ENCODE results near the gene HNF1B.
A peak's percentile ranks its signal among the peaks of the same experiment; 100 is the strongest.

DNA sequence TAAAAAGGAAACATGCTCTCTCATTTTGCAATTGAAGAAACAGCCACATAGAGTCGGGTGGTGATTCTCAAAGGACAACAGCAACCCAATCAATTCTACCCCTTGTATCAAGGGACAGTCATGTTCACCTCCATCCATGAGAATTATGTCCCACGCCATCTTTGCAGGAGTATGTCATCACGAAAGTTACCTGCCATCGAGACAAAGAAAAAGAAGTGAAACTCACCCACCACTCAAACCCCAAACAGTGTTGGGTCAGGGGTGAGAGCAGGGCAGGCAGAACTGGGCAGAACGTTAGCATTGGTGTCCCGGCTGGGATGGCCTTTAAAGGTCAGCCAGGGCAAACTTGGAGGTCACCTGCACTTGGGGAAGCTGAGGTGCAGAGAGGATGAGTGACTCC lies 24.2 kb upstream of the HNF1B start:
- TF ChIP-seq TAF1 (IDR thresholded peaks at IDR 0.05; ENCODE audit: low read depth, low read length) (no peak), POLR2A (IDR thresholded peaks at IDR 0.05; ENCODE audit: low read depth, low read length) (no peak), POLR2AphosphoS5 (IDR thresholded peaks at IDR 0.05; ENCODE audit: low read depth, low read length) (no peak), SPI1 (IDR thresholded peaks at IDR 0.05; ENCODE audit: low read depth, low read length) (peak; percentile 91), PAX5 (IDR thresholded peaks at IDR 0.05; ENCODE audit: insufficient read depth, low read length, severe bottlenecking) (no peak), POU2F2 (IDR thresholded peaks at IDR 0.05; ENCODE audit: low read depth, low read length) (no peak)
